Neural progenitor cell (in vitro differentiated cells): ENCODE results near the gene MMS19. TPM values are rescaled to one million over a fixed set of nuclear protein-coding genes. Genes with fewer than 3 reads are reported as not detected.
A peak's percentile ranks its signal among the peaks of the same experiment; 100 is the strongest.

Source experiments
- DNase-seq: peaks from one replicate; pipeline ENCODE4 v3.0.0-alpha.2; 2016; ENCODE audit warnings: low spot score
- H2AFZ ChIP-seq: fragments of 200-600 bp; sonication (generic); replicated peaks from 2 replicates; pipeline ENCODE4 v1.6.1; 2016; ENCODE audit warnings: antibody characterized with exemption
- H3F3A ChIP-seq: fragments of 200-600 bp; sonication (generic); 2 replicates; pipeline ENCODE4 v1.6.1; 2016; ENCODE audit warnings: antibody characterized with exemption, low read depth
- H3K27ac ChIP-seq: fragments of 200-600 bp; sonication (generic); 2 replicates; pipeline ENCODE4 v1.5.1; 2016; ENCODE audit warnings: mild to moderate bottlenecking
- H3K27me3 ChIP-seq: fragments of 200-600 bp; sonication (generic); 2 replicates; pipeline ENCODE4 v1.6.1; 2016; ENCODE audit warnings: mild to moderate bottlenecking, moderate library complexity
- H3K36me3 ChIP-seq: fragments of 200-600 bp; sonication (generic); 2 replicates; pipeline ENCODE4 v1.5.1; 2016
- H3K4me1 ChIP-seq: fragments of 200-600 bp; sonication (generic); 2 replicates; pipeline ENCODE4 v1.6.1; 2016; ENCODE audit warnings: mixed run types
- H3K4me2 ChIP-seq: fragments of 200-600 bp; sonication (generic); 2 replicates; pipeline ENCODE4 v1.6.1; 2016
- H3K4me3 ChIP-seq: fragments of 200-600 bp; sonication (generic); 2 replicates; pipeline ENCODE4 v1.5.1; 2016
- H3K79me2 ChIP-seq: fragments of 200-600 bp; sonication (generic); 2 replicates; pipeline ENCODE4 v1.6.1; 2016; ENCODE audit warnings: low read depth
- H3K9ac ChIP-seq: fragments of 200-600 bp; sonication (generic); 2 replicates; pipeline ENCODE4 v1.6.1; 2016
- H3K9me3 ChIP-seq: fragments of 200-600 bp; sonication (generic); 2 replicates; pipeline ENCODE4 v1.5.1; 2016; ENCODE audit warnings: low read depth
- H4K20me1 ChIP-seq: fragments of 200-600 bp; sonication (generic); 2 replicates; pipeline ENCODE4 v1.6.1; 2016; ENCODE audit warnings: low read depth
- H3K27ac Mint-ChIP-seq: 3 replicates; pipeline ENCODE4 v1.8.0; 2021; ENCODE audit warnings: mixed read lengths
- H3K27me3 Mint-ChIP-seq: 2 replicates; pipeline ENCODE4 v1.8.0; 2022; ENCODE audit warnings: low read depth, mild to moderate bottlenecking, inconsistent platforms, moderate library complexity, mixed read lengths; ENCODE audit not compliant: insufficient read depth
- H3K36me3 Mint-ChIP-seq: 3 replicates; pipeline ENCODE4 v1.8.0; 2021; ENCODE audit warnings: mixed read lengths
- H3K4me1 Mint-ChIP-seq: 3 replicates; pipeline ENCODE4 v1.8.0; 2021; ENCODE audit warnings: mixed read lengths
- H3K4me3 Mint-ChIP-seq: 3 replicates; pipeline ENCODE4 v1.8.0; 2021; ENCODE audit warnings: mild to moderate bottlenecking, moderate library complexity, mixed read lengths
- H3K9me3 Mint-ChIP-seq: 3 replicates; pipeline ENCODE4 v1.8.0; 2020; ENCODE audit warnings: mixed read lengths
- EZH2 ChIP-seq: fragments of 200-600 bp; sonication (generic); IDR thresholded peaks from 2 replicates; pipeline ENCODE4 v1.6.1; 2017; ENCODE audit warnings: antibody characterized with exemption, mild to moderate bottlenecking, moderate library complexity
- EZH2phosphoT487 ChIP-seq: fragments of 200-600 bp; sonication (generic); IDR thresholded peaks from 2 replicates; pipeline ENCODE4 v1.6.1; 2017; ENCODE audit warnings: antibody characterized with exemption
- total RNA-seq: library from RNA; depleted of rRNA; stranded (reverse); fragments of >200 nt; gene quantifications from 2 replicates; pipeline ENCODE4 v1.2.3, GENCODE V29; 2015; ENCODE audit warnings: low replicate concordance
- TF ChIP-seq, protein P1 (sequence below): fragments of 200-600 bp; sonication (generic); IDR thresholded peaks from 2 replicates; pipeline ENCODE4 v1.5.1; 2017; ENCODE audit warnings: antibody characterized with exemption, mild to moderate bottlenecking

The MMS19 gene
- total RNA-seq, 1 donor from 2014 or later: 127 TPM

DNA sequence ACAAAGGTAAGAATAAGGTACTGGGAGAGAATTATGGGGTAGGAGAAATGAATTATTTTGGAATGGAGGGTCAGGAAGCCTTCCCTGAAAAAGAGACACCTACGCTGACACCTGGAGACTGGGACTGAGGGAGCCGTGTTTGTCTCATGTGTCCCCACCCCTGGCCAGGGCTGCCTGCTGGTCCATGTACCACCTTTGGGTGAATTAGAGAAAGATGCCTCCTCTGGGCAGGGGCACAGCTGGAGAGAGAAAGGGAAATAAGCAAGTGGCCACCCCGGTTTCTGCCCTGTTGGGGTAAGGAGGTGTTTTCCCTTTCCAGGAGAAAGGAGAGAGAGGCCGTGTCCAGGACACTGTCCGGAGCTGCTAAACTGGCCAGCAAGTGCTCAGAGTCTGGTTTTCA lies 22.3 kb upstream of the MMS19 start:
- H3K4me3 Mint-ChIP-seq: no peak overlapping the region
- no peak overlapping the region for H3K27ac Mint-ChIP-seq
- Histone ChIP-seq H3K4me1 (peaks cover 17% of the 10 kb centered on the region), H3K36me3 (no peaks in the 10 kb centered on the region), H3K27ac (no peak overlapping the region), H3K4me3 (no peak overlapping the region), H3K4me2 (no peak overlapping the region), H4K20me1 (peaks cover 6% of the 10 kb centered on the region), H3K79me2 (peaks cover 5% of the 10 kb centered on the region), H3K9me3 (no peaks in the 10 kb centered on the region), H3K9ac (no peak overlapping the region), H2AFZ (no peak overlapping the region), H3K27me3 (no peaks in the 10 kb centered on the region), H3F3A (peaks cover 3% of the 10 kb centered on the region)
- no peaks in the 10 kb centered on the region for H3K36me3 Mint-ChIP-seq
- peaks cover 11% of the 10 kb centered on the region for H3K27me3 Mint-ChIP-seq
- DNase-seq: no peak
- TF ChIP-seq, protein P1, sequence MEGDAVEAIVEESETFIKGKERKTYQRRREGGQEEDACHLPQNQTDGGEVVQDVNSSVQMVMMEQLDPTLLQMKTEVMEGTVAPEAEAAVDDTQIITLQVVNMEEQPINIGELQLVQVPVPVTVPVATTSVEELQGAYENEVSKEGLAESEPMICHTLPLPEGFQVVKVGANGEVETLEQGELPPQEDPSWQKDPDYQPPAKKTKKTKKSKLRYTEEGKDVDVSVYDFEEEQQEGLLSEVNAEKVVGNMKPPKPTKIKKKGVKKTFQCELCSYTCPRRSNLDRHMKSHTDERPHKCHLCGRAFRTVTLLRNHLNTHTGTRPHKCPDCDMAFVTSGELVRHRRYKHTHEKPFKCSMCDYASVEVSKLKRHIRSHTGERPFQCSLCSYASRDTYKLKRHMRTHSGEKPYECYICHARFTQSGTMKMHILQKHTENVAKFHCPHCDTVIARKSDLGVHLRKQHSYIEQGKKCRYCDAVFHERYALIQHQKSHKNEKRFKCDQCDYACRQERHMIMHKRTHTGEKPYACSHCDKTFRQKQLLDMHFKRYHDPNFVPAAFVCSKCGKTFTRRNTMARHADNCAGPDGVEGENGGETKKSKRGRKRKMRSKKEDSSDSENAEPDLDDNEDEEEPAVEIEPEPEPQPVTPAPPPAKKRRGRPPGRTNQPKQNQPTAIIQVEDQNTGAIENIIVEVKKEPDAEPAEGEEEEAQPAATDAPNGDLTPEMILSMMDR: no peak
- no peak for TF ChIP-seq EZH2phosphoT487
- no peak for TF ChIP-seq EZH2
- no peaks in the 10 kb centered on the region for H3K9me3 Mint-ChIP-seq
- peaks cover 15% of the 10 kb centered on the region for H3K4me1 Mint-ChIP-seq

DNA sequence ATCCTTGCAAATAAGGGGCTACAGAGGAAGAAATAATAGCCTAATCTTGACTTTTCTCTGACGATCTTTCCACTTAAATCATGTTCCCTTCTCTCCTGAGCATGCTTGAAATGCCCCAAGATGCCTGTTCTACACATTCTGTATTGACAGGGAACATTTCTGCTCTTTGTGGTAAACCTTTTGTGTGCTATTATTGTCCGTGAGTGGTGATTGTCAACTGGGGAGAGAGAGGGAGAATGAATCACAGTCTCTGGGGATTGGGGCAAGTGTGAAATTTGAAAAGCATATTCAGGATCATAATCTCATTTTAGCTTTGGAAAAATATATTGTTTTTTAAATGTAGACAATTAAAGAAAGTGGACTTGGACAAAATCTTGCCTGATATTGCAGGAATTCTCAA lies 21.1 kb upstream of the MMS19 start:
- H3K4me3 ChIP-seq: no peak overlapping the region
- no peak overlapping the region for H3K27ac ChIP-seq
- H3K36me3 ChIP-seq: no peaks in the 10 kb centered on the region
- Mint-ChIP-seq H3K27ac (no peak overlapping the region), H3K27me3 (peaks cover 11% of the 10 kb centered on the region), H3K4me1 (peaks cover 26% of the 10 kb centered on the region), H3K9me3 (no peaks in the 10 kb centered on the region), H3K4me3 (no peak overlapping the region), H3K36me3 (no peaks in the 10 kb centered on the region)
- peaks cover 6% of the 10 kb centered on the region for H4K20me1 ChIP-seq
- DNase-seq: no peak
- H3K9me3 ChIP-seq: no peaks in the 10 kb centered on the region
- H3F3A ChIP-seq: peaks cover 3% of the 10 kb centered on the region
- no peak overlapping the region for H2AFZ ChIP-seq
- no peak overlapping the region for H3K4me2 ChIP-seq
- H3K4me1 ChIP-seq: peaks cover 22% of the 10 kb centered on the region
- no peak overlapping the region for H3K9ac ChIP-seq
- H3K27me3 ChIP-seq: no peaks in the 10 kb centered on the region
- peaks cover 5% of the 10 kb centered on the region for H3K79me2 ChIP-seq
- TF ChIP-seq EZH2 (no peak), EZH2phosphoT487 (no peak)
- TF ChIP-seq, protein P1: no peak

DNA sequence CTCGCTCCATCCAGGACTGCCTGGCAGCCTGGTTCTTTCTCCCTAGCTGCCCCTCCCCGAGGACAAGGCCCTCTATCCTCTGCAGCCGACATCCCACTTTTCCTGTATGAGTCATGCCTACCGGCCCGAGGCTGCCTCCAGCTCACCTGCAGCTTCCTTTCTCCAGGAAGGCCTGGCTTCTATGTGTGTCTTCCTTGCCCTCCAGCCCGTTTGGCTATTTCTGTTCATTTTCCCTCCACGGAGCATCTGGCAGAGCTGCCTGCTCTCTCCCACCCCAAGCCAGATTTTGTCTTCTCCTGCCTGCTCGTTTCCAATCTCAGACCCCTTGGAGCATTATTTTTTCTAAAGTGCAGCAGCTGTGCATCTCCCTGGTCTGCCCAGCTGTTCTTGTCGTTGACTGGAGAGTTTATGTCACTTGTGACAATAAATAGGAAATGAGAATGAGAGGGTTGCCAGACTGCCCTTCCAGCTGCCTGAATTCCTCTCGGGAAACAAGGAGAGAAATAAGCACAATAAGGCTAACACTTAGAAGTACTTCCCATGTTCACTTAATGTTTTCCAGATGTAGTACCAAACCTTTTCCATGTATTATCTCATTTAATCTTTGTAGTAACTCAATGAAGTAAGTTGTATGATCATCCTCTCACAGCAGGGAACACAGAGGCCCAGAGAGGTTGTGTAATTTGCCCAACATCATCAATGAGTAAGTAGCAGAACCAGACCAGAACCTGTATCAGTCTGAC lies 20.2 kb upstream of the MMS19 start:
- no peak overlapping the region for H3K4me2 ChIP-seq
- peak overlapping the region; percentile 50 for H3K27ac Mint-ChIP-seq
- TF ChIP-seq EZH2phosphoT487 (no peak), EZH2 (no peak)
- TF ChIP-seq, protein P1: no peak

More for the DNA sequence above, 20.2 kb upstream of the MMS19 start:
- Mint-ChIP-seq H3K27me3 (peaks cover 9% of the 10 kb centered on the region), H3K4me1 (peaks cover 28% of the 10 kb centered on the region), H3K36me3 (no peaks in the 10 kb centered on the region), H3K4me3 (no peak overlapping the region), H3K9me3 (no peaks in the 10 kb centered on the region)
- H3K9me3 ChIP-seq: no peaks in the 10 kb centered on the region
- H3K4me1 ChIP-seq: peaks cover 22% of the 10 kb centered on the region
- H3K9ac ChIP-seq: no peak overlapping the region
- H3K27ac ChIP-seq: no peak overlapping the region
- DNase-seq: no peak
- H4K20me1 ChIP-seq: peaks cover 6% of the 10 kb centered on the region
- H3K36me3 ChIP-seq: no peaks in the 10 kb centered on the region
- H3F3A ChIP-seq: peaks cover 3% of the 10 kb centered on the region
- no peaks in the 10 kb centered on the region for H3K27me3 ChIP-seq
- no peak overlapping the region for H3K4me3 ChIP-seq
- no peak overlapping the region for H2AFZ ChIP-seq
- H3K79me2 ChIP-seq: peaks cover 5% of the 10 kb centered on the region
